Muscle layer of colon (tissue), 2 donors: ENCODE data around the gene MYOZ1.

Source experiments
- H3K27ac ChIP-seq: one replicate; pipeline ENCODE4 v1.7.0; 2013; ENCODE audit warnings: low read depth, mild to moderate bottlenecking, low read length, moderate library complexity
- H3K27me3 ChIP-seq, 2 donors: one replicate each; pipeline ENCODE4 v1.7.0; 2013; ENCODE audit warnings: low read length in 2 of 2, mild to moderate bottlenecking in 2 of 2; ENCODE audit not compliant: insufficient read depth in 2 of 2, control insufficient read depth in 1 of 2
- H3K36me3 ChIP-seq: one replicate; pipeline ENCODE4 v1.7.0; 2013; ENCODE audit warnings: mild to moderate bottlenecking, low read length; ENCODE audit not compliant: insufficient read depth
- H3K4me1 ChIP-seq: one replicate; pipeline ENCODE4 v1.7.0; 2013; ENCODE audit warnings: mild to moderate bottlenecking, low read length; ENCODE audit not compliant: insufficient read depth
- H3K4me3 ChIP-seq, 2 donors: one replicate each; pipeline ENCODE4 v1.7.0; 2013; ENCODE audit warnings: low read length in 2 of 2, low read depth in 1 of 2, mild to moderate bottlenecking in 1 of 2, moderate library complexity in 1 of 2
- H3K9ac ChIP-seq: one replicate; pipeline ENCODE4 v1.7.0; 2013; ENCODE audit warnings: low read length
- H3K9me3 ChIP-seq: one replicate; pipeline ENCODE4 v1.7.0; 2013; ENCODE audit warnings: mild to moderate bottlenecking, low read length
- donor health status: abdominal sarcoma.
- donor health status: Adenocarcinoma of cecum.

Gene MYOZ1

DNA sequence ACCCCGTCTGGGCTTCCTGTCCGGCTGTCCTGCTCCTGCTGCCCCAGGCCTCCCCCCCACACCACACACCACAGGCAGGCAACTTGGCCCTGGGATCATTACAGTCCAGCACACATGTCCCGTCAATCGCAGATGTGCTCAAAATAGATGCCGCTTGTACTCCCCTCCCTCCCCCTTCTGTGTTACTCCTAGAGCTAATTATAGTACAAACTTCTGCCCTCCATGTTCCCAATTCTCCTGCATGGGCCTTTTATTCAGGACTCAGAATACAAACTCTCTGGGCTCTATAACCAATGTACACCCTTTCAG lies 14.7 kb upstream of the MYOZ1 start, which contains the start of gene SYNPO2L:
TSS of gene SYNPO2L (minus strand) at position 40 of the 309 bp plus-strand sequence. CDS start 107 bp downstream, outside the sequence.
- Histone ChIP-seq H3K36me3 (no peaks in the 10 kb centered on the region), H3K9me3 (no peaks in the 10 kb centered on the region), H3K4me1 (no peaks in the 10 kb centered on the region), H3K27ac (no peak within 1 kb of the TSS), H3K4me3 (no peak within 1 kb of the TSS), H3K27me3 (no peaks in the 10 kb centered on the region), H3K9ac (no peak within 1 kb of the TSS)

DNA sequence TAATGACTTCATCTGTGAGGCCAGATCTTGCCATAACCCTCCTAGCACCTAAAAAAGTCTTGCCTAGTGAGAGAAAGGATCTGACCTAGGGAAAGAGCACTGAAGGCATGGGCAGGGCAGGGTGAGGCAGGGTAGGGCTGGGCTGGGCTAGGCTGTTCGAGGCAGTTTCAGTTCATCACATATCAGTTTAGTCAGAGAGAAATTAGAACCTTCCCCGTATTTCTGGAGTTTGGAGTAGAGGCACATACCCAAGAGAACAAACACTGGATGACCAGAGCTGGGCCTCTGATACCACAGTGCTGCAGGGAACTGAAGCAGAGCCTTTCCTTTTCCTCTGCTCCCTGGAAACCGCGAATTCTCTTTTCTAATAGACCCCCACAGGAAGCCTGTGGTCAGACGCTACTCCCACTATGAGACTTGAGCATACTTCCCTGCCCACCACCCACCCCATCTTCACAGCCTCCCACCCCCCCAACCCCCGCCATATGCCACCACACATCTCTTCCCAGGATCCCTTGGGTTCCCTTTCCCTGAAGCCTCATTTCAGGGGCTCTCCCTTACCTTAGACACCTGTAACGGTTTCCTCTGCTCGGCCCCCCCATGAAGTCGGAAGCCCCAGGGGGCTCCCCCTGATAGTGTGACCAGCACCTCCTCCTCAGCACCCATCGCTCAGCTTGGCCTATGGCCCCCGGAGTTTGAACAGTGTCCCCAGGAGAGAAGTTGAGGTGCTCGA lies 14.1 kb upstream of the MYOZ1 start:
- H3K4me3 ChIP-seq = no peak overlapping the region
- H3K9ac ChIP-seq = no peak overlapping the region
- H3K27ac ChIP-seq = no peak overlapping the region
- H3K27me3 ChIP-seq = no peaks in the 10 kb centered on the region
- H3K36me3 ChIP-seq = no peaks in the 10 kb centered on the region
- no peaks in the 10 kb centered on the region for H3K4me1 ChIP-seq
- no peaks in the 10 kb centered on the region for H3K9me3 ChIP-seq

DNA sequence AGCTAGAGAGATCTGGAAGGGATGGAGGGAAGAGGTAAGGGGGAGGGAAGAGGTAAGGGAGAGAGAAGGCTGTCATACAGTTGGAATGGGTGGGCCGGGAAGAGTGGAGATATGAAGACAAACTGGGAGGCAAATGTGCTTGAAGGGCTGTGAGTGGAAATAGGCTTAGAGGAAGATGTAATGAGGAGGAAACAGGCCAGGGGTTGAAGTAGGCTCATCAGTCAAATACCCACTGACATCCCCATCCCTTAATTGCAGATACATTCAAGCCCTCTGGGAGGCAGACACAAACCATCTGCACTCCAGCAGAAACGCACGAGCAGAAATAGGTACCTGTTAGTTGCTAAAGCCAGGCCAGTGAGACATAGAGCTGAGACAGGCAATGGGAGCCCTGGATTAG lies 12.4 kb upstream of the MYOZ1 start:
- Histone ChIP-seq H3K4me1 (no peaks in the 10 kb centered on the region), H3K9me3 (no peaks in the 10 kb centered on the region), H3K27me3 (no peaks in the 10 kb centered on the region), H3K27ac (no peak overlapping the region), H3K36me3 (no peaks in the 10 kb centered on the region), H3K9ac (no peak overlapping the region), H3K4me3 (no peak overlapping the region)

DNA sequence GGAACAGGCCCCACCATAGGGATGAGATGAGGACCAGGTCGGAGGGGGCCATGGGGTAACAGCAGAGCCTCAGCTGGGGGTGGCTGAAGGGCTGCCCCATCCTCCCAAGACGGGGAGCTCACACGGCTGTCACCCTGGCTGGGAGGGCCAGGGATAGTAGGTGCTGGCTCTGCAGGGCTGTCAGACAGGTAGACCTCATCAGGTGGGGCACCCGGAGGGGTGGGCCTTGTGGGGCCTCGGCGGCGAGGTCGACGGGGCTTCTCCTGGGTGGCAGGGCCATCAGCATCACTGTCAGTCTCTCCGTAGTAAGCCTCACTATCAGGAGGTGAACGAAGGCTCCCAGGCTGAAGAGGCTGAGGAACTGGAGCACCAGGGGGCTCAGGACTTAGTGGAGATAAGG lies 11.9 kb upstream of the MYOZ1 start:
- Histone ChIP-seq H3K36me3 (no peaks in the 10 kb centered on the region), H3K4me1 (no peaks in the 10 kb centered on the region), H3K9ac (no peak overlapping the region), H3K27me3 (no peaks in the 10 kb centered on the region), H3K4me3 (no peak overlapping the region), H3K9me3 (no peaks in the 10 kb centered on the region), H3K27ac (no peak overlapping the region)

DNA sequence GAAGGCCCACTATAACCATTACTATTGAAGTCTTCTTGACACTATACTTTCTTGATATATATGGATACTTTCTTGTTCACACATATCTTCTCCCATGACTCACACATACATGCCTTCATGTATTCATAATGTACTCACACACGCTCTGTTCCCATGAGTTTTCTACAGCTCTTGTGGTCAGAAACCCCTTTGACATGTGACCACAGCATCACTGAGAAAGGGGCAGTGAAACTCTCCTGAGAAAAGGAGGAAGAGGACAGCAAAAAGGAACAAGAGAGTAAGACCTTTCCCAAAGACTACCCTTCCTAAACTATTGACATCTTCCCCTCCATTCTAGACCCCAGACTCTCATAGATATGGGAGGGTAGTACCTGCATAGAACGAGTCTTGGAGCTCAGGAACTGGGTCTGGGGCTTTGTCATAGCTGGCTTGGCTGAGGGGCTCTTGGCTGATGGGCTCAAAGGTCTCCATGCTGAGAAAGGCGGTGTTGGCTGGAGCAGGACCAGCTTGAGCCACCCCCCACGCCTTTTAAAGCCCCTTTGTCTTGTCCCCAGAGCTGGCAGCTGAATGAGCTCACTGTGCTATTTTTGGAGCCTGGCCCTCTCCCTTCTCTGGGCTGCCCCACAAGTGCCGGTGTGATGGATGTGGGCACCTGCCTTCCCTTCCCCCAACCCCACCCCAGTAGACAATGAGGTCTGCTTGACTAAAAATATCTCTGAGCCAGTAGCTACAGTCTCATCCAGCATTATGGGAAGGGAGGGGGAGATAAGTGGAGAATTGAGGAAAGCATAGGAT lies 9.5 kb upstream of the MYOZ1 start:
- Histone ChIP-seq H3K4me1 (no peaks in the 10 kb centered on the region), H3K4me3 (no peak overlapping the region), H3K27ac (no peak overlapping the region), H3K9me3 (no peaks in the 10 kb centered on the region), H3K9ac (no peak overlapping the region), H3K36me3 (no peaks in the 10 kb centered on the region), H3K27me3 (no peaks in the 10 kb centered on the region)

DNA sequence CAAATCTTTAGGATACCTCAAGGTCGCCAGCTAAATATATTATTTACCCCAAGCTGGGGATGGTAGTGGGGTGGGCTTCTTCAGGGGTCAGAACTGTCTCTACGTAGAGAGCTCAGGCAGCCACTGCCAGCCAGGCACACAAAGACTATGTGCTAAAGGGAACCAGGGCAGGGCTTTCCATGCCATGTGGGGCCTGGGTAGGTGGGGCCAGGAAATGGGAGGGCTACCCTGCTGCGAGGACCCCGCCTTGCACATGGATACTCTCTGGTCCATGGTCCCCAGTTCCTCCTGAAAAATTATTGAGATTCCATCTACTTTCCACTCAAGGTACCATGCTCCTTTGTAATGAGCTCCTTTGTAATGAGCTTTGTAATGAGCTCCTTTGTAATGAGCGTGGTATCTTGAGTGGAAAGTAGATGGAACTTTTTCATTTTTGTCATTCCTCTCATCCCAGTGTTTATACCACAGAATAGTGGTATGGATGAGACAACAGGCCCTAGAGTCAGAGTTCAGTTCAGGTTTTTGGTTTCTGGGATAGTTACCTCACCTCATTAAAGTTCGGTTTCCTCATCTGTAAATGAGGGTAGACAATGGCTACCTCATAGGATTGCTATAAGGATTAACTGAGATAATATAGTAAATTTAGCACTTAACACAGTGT lies 8.7 kb upstream of the MYOZ1 start:
- Histone ChIP-seq H3K4me1 (no peaks in the 10 kb centered on the region), H3K9ac (no peak overlapping the region), H3K9me3 (no peaks in the 10 kb centered on the region), H3K27me3 (no peaks in the 10 kb centered on the region), H3K27ac (no peak overlapping the region), H3K36me3 (no peaks in the 10 kb centered on the region), H3K4me3 (no peak overlapping the region)

DNA sequence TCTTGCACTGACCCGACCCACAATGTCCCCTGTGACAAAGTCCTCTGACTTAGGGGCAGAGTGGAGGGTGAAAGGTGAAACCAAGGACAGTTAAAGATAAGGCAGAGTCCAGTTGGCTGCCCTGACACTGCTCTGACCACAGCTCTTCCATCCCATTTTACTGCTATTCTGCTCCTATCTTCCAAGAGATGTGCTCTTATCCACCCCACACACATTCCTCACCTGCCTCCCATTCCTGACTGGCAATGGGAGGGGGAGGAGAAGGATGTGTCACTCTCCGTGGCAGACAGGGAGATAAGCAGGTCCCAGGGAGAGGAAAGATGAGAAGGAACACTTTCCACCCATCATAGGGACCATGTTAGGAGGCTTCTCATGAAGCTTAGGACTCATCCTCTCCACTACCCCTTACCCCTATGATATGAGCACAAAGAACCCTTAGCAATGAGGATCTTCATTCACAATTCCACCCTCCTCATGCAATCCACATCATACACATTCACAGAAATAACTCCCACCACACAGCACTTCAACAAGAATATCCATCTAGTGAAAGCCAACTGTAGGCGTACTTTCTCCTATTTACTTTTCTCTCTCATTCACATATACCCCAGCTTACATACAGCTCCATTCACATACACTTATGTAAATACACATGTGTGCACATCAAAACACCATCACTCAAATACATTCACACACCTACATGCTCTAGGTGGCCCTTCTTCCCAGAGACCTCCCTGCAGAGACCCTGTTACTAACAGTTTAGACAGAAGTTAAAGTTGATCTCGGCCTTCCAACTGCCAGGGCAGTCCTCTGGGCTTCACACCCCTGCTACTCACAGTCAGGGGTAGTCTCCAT lies 7.9 kb upstream of the MYOZ1 start:
- Histone ChIP-seq H3K27me3 (no peaks in the 10 kb centered on the region), H3K9me3 (no peaks in the 10 kb centered on the region), H3K4me1 (no peaks in the 10 kb centered on the region), H3K9ac (no peak overlapping the region), H3K27ac (no peak overlapping the region), H3K4me3 (no peak overlapping the region), H3K36me3 (no peaks in the 10 kb centered on the region)

DNA sequence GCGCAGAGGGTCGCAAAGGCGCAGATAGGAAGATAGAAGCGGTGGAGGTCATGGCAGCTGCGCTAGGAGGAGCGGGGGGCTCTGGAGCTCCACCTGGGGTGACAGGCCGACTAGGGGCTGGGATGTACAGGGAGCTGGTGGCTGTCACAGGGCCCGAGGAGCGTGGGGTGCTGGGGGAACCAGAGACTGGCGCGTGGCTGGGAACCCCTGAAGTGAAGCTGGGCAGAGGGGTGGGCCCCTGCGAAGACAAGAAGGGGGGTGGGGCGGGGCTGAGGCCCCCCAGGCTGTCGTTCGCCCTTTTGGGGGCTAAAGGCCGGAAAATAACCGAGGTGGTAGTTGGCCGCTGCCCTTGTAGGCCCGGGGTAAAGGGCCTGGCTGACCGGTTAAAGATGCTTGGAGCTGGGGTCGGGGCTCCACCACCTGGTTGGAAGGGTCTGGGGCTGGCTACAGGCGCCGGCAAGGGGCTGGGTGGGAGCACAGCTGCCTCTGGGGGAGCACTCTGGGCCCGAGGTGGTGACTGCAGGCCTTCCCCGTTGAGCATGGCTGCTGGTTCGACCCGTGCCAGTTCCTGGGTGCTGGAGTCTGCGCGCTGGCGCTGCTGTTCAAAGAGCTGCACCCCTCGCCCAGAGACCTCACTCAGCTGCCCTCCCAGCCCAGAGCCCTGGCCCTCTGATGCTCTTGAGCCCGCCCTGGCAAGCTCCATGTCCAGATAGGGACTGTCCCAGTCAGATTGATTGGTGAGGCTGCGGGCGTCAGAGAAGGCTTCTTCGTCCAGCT lies 6.8 kb upstream of the MYOZ1 start:
- peak overlapping the region; percentile 80 for H3K27ac ChIP-seq

DNA sequence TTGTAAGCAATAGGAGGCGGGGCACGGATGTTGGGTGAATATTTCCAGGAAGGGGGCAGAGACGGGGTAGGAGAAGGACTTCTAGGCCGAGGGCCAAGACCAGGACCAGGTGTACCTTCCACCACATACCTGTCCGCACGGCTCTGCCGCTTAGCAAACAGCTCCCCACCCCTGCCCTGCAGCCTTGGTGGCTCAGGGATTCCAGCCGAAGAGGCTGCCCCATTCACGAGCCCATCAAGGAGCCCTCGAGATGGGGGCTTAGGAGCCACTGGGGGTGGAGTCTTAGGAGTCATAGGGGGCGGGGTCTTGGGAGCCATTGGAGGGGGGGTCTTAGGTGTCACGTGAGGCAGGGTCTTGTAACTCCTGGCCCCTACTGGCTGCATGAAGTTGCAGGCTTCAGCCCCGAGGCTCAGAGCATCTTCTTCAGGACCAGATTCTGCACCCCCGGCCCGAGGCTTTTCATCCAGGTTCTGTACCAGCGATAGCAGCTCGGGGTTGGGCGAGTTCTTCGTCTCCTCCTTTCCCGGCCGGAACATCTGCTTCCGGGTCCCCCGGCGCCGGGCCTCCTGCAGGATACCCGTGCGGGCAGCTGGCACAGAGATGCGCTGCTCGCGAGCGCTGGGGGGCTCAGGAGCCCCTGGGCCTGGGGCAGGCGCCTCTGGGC lies 6.1 kb upstream of the MYOZ1 start:
- H3K9me3 ChIP-seq = no peaks in the 10 kb centered on the region
- no peaks in the 10 kb centered on the region for H3K27me3 ChIP-seq
- H3K27ac ChIP-seq = peak overlapping the region; percentile 80
- no peaks in the 10 kb centered on the region for H3K4me1 ChIP-seq
- H3K9ac ChIP-seq = peak overlapping the region; percentile 51
- H3K36me3 ChIP-seq = no peaks in the 10 kb centered on the region
- H3K4me3 ChIP-seq = peak overlapping the region; percentile 87 to 97

More for the DNA sequence above, 6.8 kb upstream of the MYOZ1 start:
- peak overlapping the region; percentile 51 for H3K9ac ChIP-seq
- H3K4me1 ChIP-seq = no peaks in the 10 kb centered on the region
- no peaks in the 10 kb centered on the region for H3K36me3 ChIP-seq
- peak overlapping the region; percentile 87 to 97 for H3K4me3 ChIP-seq
- no peaks in the 10 kb centered on the region for H3K9me3 ChIP-seq
- no peaks in the 10 kb centered on the region for H3K27me3 ChIP-seq

DNA sequence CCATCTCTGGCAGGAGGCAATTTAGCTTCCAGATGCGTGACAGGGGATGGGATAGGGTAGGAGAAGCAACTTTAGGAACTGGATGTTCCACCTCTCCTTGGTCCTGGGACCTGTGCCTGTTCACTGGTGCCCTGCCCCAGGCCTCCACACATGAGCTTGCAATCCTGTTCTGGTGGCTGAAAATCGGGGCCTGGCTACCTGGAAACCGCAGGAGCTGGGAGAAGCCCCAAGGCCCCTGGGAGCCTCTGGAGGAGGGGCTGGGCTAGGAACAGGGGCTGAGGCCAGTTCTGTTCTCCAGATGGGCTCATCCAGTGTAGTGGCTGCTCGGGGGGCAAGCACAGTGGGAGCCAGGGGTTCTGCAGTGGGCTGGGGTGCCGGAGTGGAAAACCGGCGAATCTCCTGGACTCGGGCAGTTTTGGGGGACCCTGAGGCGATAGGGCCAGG lies 5.3 kb upstream of the MYOZ1 start:
- no peaks in the 10 kb centered on the region for H3K36me3 ChIP-seq
- peak overlapping the region; percentile 80 for H3K27ac ChIP-seq
- no peak overlapping the region for H3K9ac ChIP-seq
- no peaks in the 10 kb centered on the region for H3K4me1 ChIP-seq
- no peaks in the 10 kb centered on the region for H3K27me3 ChIP-seq
- no peaks in the 10 kb centered on the region for H3K9me3 ChIP-seq
- peak overlapping the region in 1 of 2 donors; percentile 87 for H3K4me3 ChIP-seq
